ENCODE data around the gene TAF1D.

The TAF1D gene

GRCh38 chr11:93719310-93719709, 22.0 kb downstream of the TAF1D start:
- no peak for DNase-seq

GRCh38 chr11:93718057-93718563, 23.2 kb downstream of the TAF1D start:
- no peak for DNase-seq

GRCh38 chr11:93717501-93717900, 23.8 kb downstream of the TAF1D start:
- no peak for DNase-seq

- DNase-seq = no peak
Observed at GRCh38 chr11:93715797-93716396, 25.4 kb downstream of the TAF1D start.

GRCh38 chr11:93712678-93713077, 28.6 kb downstream of the TAF1D start:
- no peak for DNase-seq

- no peak for DNase-seq
Observed at GRCh38 chr11:93710239-93710638, 31.1 kb downstream of the TAF1D start.

GRCh38 chr11:93704237-93704636, 37.1 kb downstream of the TAF1D start:
- DNase-seq = no peak

GRCh38 chr11:93700830-93701229, 40.5 kb downstream of the TAF1D start:
- DNase-seq = no peak

- no peak for DNase-seq
Observed at GRCh38 chr11:93697611-93698010, 43.7 kb downstream of the TAF1D start.

- no peak for DNase-seq
Observed at GRCh38 chr11:93694557-93694956, 46.7 kb downstream of the TAF1D start.

GRCh38 chr11:93694109-93694508, 47.2 kb downstream of the TAF1D start:
- DNase-seq = no peak

GRCh38 chr11:93689240-93689639, 52.1 kb downstream of the TAF1D start:
- no peak for DNase-seq

GRCh38 chr11:93686812-93687211, 54.5 kb downstream of the TAF1D start:
- DNase-seq = no peak

GRCh38 chr11:93686226-93686625, 55.1 kb downstream of the TAF1D start:
- DNase-seq = no peak

Data from NCI-H345 (cell line).